Measurements from ENCODE around the gene AURKB. TPM values are rescaled to one million over a fixed set of nuclear protein-coding genes. Genes with fewer than 3 reads are reported as not detected.

AURKB gene
- total RNA-seq, 1 donor from 2014 or later: 108 TPM

- H3K27ac Mint-ChIP-seq: peak overlapping the region; percentile 93
- H3K4me1 Mint-ChIP-seq (ENCODE audit: unreplicated experiment): peaks cover 15% of the 10 kb centered on the region
- TF ChIP-seq, protein P1, sequence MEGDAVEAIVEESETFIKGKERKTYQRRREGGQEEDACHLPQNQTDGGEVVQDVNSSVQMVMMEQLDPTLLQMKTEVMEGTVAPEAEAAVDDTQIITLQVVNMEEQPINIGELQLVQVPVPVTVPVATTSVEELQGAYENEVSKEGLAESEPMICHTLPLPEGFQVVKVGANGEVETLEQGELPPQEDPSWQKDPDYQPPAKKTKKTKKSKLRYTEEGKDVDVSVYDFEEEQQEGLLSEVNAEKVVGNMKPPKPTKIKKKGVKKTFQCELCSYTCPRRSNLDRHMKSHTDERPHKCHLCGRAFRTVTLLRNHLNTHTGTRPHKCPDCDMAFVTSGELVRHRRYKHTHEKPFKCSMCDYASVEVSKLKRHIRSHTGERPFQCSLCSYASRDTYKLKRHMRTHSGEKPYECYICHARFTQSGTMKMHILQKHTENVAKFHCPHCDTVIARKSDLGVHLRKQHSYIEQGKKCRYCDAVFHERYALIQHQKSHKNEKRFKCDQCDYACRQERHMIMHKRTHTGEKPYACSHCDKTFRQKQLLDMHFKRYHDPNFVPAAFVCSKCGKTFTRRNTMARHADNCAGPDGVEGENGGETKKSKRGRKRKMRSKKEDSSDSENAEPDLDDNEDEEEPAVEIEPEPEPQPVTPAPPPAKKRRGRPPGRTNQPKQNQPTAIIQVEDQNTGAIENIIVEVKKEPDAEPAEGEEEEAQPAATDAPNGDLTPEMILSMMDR (conservative IDR thresholded peaks at IDR 0.05): no peak
- DNase-seq (ENCODE audit: extremely low spot score, unreplicated experiment): no peak
- peaks cover 6% of the 10 kb centered on the region for H3K36me3 Mint-ChIP-seq
- no peaks in the 10 kb centered on the region for H3K27me3 Mint-ChIP-seq
- H3K9me3 Mint-ChIP-seq: no peaks in the 10 kb centered on the region
- H3K4me3 Mint-ChIP-seq: peak overlapping the region; percentile 80
Observed at GRCh38 chr17:8159032-8159400, 51.4 kb downstream of the AURKB start.

- Mint-ChIP-seq H3K4me3 (peak overlapping the region; percentile 80), H3K9me3 (no peaks in the 10 kb centered on the region), H3K36me3 (peaks cover 6% of the 10 kb centered on the region), H3K4me1 (ENCODE audit: unreplicated experiment) (peaks cover 17% of the 10 kb centered on the region), H3K27ac (peak overlapping the region; percentile 93), H3K27me3 (no peaks in the 10 kb centered on the region)
- peak; percentile 90 for DNase-seq (ENCODE audit: extremely low spot score, unreplicated experiment)
- TF ChIP-seq, protein P1 (conservative IDR thresholded peaks at IDR 0.05): peak; percentile 91
Observed at GRCh38 chr17:8158267-8159031, 51.9 kb downstream of the AURKB start.

DNA sequence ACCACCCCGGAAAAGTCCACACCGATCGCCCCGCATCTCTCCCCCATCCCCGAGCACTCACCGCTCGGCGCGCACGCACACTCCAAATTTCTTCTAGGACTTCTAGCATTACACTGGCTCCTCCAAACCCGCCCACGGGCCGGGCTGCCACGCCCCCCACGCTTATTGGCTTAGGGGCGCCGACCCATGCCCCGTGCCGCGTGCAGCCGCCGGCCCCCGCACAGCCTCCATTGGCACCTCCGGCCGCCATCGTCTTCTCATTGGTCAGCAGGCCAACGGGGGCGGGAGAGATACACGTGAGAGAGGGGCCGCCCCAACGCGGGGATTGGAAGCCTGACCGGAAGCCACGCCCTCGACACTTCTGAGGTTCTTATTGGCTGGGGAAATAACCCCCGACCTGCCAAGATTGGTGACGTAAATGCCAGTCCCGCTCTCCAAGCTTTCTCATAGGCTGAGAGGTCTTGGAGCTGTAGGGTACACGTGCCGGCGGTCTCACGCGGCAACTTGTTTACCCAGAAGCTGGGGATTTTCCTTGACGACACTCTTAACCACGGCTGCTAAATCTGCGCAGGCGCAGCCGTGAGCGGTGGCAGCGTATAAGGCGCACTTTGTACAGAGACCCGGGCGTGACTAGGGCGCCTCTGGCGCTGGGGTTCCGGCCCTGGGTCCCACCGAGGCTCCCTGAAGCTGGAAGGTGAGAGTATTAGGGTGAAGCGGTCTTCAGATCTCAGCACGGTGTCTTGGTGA lies 54.0 kb downstream of the AURKB start:
- peaks cover 30% of the 10 kb centered on the region for H3K4me1 Mint-ChIP-seq (ENCODE audit: unreplicated experiment)
- H3K27ac Mint-ChIP-seq: no peak overlapping the region
- peaks cover 6% of the 10 kb centered on the region for H3K36me3 Mint-ChIP-seq
- no peaks in the 10 kb centered on the region for H3K9me3 Mint-ChIP-seq
- H3K27me3 Mint-ChIP-seq: peaks cover 4% of the 10 kb centered on the region
- DNase-seq (ENCODE audit: extremely low spot score, unreplicated experiment): peak; percentile 99
- H3K4me3 Mint-ChIP-seq: no peak overlapping the region
- TF ChIP-seq, protein P1 (conservative IDR thresholded peaks at IDR 0.05): no peak

DNA sequence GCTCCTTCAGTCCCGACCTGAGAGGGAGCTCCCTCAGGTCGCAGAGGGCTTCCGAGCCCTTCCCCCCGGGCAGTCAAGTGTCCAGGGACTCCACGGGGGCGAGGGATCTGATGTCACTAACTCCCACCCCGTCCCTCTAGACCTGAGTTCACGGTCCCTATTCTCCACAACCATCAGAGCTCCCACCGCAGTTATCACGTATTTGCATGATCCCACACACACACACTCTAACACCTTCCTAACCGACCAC lies 54.5 kb downstream of the AURKB start:
- Mint-ChIP-seq H3K4me3 (no peak overlapping the region), H3K4me1 (ENCODE audit: unreplicated experiment) (peaks cover 30% of the 10 kb centered on the region), H3K9me3 (no peaks in the 10 kb centered on the region), H3K36me3 (peaks cover 6% of the 10 kb centered on the region), H3K27ac (no peak overlapping the region), H3K27me3 (peaks cover 4% of the 10 kb centered on the region)
- TF ChIP-seq, protein P1 (conservative IDR thresholded peaks at IDR 0.05): no peak
- peak; percentile 68 for DNase-seq (ENCODE audit: extremely low spot score, unreplicated experiment)

DNA sequence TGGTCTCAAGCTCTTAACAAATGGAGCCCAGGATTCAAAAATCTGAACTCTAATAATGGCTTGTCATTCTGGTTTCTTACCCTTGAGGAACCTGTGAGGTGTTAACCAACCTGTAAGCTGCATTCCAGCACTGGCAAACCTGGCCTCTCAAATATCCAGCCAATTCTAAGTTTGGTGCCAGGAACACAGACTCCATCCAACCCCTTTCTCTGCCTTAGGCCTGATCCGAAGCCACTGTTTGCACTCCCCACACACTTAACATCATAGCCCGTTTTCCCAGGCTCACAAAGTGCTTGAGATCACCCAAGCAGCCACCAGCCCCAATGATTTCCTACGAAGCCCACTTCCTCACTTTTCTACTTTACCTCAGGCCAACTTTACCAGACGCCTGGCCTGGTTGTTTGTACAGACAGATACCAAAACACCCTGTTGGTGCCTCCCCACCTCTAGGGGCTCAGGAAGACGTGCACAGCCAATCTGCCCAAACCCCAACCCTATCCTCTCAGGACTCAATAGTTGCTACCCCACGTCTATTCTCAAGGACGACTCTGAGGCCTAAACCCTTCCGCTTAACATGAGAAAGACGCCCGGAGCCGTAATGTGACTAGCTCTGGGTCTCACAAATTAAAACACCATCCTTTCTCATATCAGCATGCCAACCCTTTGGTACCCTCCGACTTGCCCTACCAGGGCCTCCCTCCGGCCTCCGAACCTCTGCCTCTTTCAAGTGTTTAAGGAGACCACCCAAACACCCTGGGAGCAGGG lies 55.0 kb downstream of the AURKB start:
- H3K4me3 Mint-ChIP-seq: no peak overlapping the region
- peaks cover 4% of the 10 kb centered on the region for H3K27me3 Mint-ChIP-seq
- peaks cover 28% of the 10 kb centered on the region for H3K4me1 Mint-ChIP-seq (ENCODE audit: unreplicated experiment)
- TF ChIP-seq, protein P1 (conservative IDR thresholded peaks at IDR 0.05): no peak
- DNase-seq (ENCODE audit: extremely low spot score, unreplicated experiment): no peak
- H3K9me3 Mint-ChIP-seq: no peaks in the 10 kb centered on the region
- H3K27ac Mint-ChIP-seq: no peak overlapping the region
- H3K36me3 Mint-ChIP-seq: peaks cover 6% of the 10 kb centered on the region

Small RNA genes within 50 kb of the gene (microRNA-seq; reads per million reads assigned to microRNA genes)
- gene MIR4521: 23.7 reads per million, percentile 47 among the genes with 10 or more reads in this experiment

Other genes with a start within 250 kb of the AURKB start
- 0.29 and 0.43 TPM in 2 replicates for gene GUCY2D, start 208.0 kb downstream of the AURKB start, total RNA-seq (ENCODE audit: low replicate concordance)
- not detected in 2 replicates for gene ALOX15B, start 171.5 kb downstream of the AURKB start, total RNA-seq (ENCODE audit: low replicate concordance)
- gene ALOX12B, start 122.9 kb downstream of the AURKB start, total RNA-seq (ENCODE audit: low replicate concordance): not detected in 2 replicates
- 0.14 TPM in 1 of 2 replicates, not detected in the other for gene ALOXE3, start 92.1 kb downstream of the AURKB start, total RNA-seq (ENCODE audit: low replicate concordance)
- 0.46 TPM in 1 of 2 replicates, not detected in the other for gene HES7, start 86.5 kb downstream of the AURKB start, total RNA-seq (ENCODE audit: low replicate concordance)
- 31.0 and 33.2 TPM in 2 replicates for gene PER1, start 58.2 kb downstream of the AURKB start, total RNA-seq (ENCODE audit: low replicate concordance)
- 44.7 and 46.3 TPM in 2 replicates for gene VAMP2, start 47.6 kb downstream of the AURKB start, total RNA-seq (ENCODE audit: low replicate concordance)
- 19.1 and 22.1 TPM in 2 replicates for gene TMEM107, start 34.2 kb downstream of the AURKB start, total RNA-seq (ENCODE audit: low replicate concordance)
- gene BORCS6, start 20.4 kb downstream of the AURKB start, total RNA-seq (ENCODE audit: low replicate concordance): 4.8 and 6.9 TPM in 2 replicates
- gene CTC1, start 37.5 kb upstream of the AURKB start, total RNA-seq (ENCODE audit: low replicate concordance): 42.6 and 43.1 TPM in 2 replicates
- gene PFAS, start 38.7 kb upstream of the AURKB start, total RNA-seq (ENCODE audit: low replicate concordance): 54.5 and 117 TPM in 2 replicates
- 21.9 and 30.9 TPM in 2 replicates for gene RANGRF, start 78.1 kb upstream of the AURKB start, total RNA-seq (ENCODE audit: low replicate concordance)
- 4.0 and 5.6 TPM in 2 replicates for gene SLC25A35, start 84.8 kb upstream of the AURKB start, total RNA-seq (ENCODE audit: low replicate concordance)
- 0.24 TPM in 1 of 2 replicates, not detected in the other for gene ARHGEF15, start 99.7 kb upstream of the AURKB start, total RNA-seq (ENCODE audit: low replicate concordance)
- not detected in 2 replicates for gene ODF4, start 129.3 kb upstream of the AURKB start, total RNA-seq (ENCODE audit: low replicate concordance)
- gene RPL26, start 172.6 kb upstream of the AURKB start, total RNA-seq (ENCODE audit: low replicate concordance): 2,046 and 2,187 TPM in 2 replicates
- 0.24 and 1.1 TPM in 2 replicates for gene RNF222, start 187.3 kb upstream of the AURKB start, total RNA-seq (ENCODE audit: low replicate concordance)
- gene NDEL1, start 225.3 kb upstream of the AURKB start, total RNA-seq (ENCODE audit: low replicate concordance): 51.4 and 77.9 TPM in 2 replicates